ENCODE measurements around the gene GIT2.
A peak's percentile ranks its signal among the peaks of the same experiment; 100 is the strongest.

GIT2 gene

GRCh38 chr12:109888179-109889020 lies 107.8 kb downstream of the GIT2 start:
- no peak for DNase-seq (ENCODE audit: low spot score)

- no peak for DNase-seq (ENCODE audit: low spot score)
These were observed 110.6 kb downstream of the GIT2 start for GRCh38 chr12:109885616-109886015.

- DNase-seq (ENCODE audit: low spot score) = no peak
These were observed 112.7 kb downstream of the GIT2 start for GRCh38 chr12:109883461-109883860.

GRCh38 chr12:109881752-109882151 lies 114.4 kb downstream of the GIT2 start:
- DNase-seq (ENCODE audit: low spot score) = no peak

DNA sequence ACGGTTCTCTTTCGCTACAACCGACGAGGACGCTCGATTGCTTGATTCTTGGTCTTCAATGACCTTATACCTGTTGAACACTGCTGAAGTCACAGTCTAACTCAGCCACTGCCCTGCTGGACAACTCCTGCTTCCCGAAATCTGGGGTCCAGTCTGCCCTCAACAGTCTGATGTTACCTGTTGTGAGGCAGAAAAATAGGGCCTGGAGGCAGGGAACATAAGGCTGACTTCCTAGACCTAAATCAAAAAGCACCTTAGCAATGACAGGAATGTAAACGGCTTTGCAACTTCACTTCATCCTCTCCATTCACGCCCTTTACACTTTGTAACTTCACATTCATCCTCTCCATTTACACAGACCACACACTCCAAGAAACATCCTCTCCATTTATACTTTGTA lies 115.2 kb downstream of the GIT2 start:
- no peak for DNase-seq (ENCODE audit: low spot score)

GRCh38 chr12:109880043-109880931 lies 115.9 kb downstream of the GIT2 start, which contains the start of gene GLTP:
Gene GLTP (minus strand): TSS chr12:109880541. CDS start chr12:109880374, 167 bp downstream.
- peak; percentile 84 for DNase-seq (ENCODE audit: low spot score)

Measured in globus pallidus (tissue), 1 donor.